ENCODE data around the gene ZNF823. TPM values are rescaled to one million over a fixed set of nuclear protein-coding genes. Genes with fewer than 3 reads are reported as not detected.

The ZNF823 gene
- total and polyA plus RNA-seq, 9 of the 15 experiments (the other 6 are each of a cell fraction or from before 2014, with no cell fraction given), result 4.0 to 13.4 (median 6.1) TPM

DNA sequence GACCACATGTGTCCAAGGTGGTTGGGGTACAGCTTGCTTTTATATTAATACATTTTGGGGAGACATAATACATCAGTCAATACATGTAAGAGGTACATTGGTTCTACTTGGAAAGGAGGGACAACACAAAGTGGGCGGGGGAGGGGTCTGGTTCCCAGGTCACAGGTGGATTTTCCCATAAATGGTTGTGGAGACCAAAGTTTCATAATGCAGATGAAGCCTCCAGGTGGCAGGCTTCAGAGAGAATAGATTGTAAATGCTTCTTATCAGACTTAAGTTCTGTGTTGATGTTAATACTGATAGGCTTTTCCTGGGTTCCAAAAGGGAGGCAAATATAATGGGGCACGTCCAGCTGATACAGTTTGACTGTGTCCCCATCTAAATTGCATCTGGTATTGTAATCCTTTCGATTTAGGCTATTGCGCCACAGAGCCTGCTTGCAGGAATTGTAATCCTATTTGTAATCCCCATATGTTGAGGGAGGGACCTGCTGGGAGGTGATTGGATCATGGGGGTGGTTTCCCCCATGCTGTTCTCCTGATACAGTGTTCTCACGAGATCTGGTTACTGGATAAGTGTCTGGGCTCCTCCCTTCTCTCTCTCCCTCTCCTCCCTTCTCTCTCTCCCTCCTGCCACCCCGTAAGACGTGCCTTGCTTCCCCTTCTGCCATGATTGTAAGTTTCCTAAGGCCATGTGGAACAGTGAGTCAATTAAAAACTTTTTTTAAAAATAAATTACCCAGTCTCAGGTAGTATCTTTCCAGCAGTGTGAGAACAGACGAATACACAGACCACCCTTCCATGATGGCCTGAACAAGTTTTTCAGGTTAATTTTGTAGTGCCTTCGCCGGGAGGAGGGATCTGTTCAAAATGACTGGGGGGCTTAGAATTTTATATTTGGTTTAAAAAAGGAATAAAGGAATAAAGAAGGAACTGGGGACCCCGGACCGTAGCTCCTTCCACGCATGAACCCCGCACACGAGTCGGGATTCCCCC is 44.9 kb downstream of the ZNF823 start (continued):
- TF ChIP-seq FIP1L1 (IDR thresholded peaks at IDR 0.05; ENCODE audit: low read depth, low read length, poor library complexity, severe bottlenecking), result no peak
- TF ChIP-seq EP400 (IDR thresholded peaks at IDR 0.05), result peak; percentile 37; the same call in 1 of the 2 replicates
- TF ChIP-seq TAL1 (IDR thresholded peaks at IDR 0.05), result peak; percentile 43; the same call in 1 of the 2 replicates
- TF ChIP-seq NFXL1 (CRISPR knock-in tag; IDR thresholded peaks at IDR 0.05), result no peak
- TF ChIP-seq SNIP1 (IDR thresholded peaks at IDR 0.05; ENCODE audit: low read depth), result no peak
- no peak for TF ChIP-seq PHF8 (IDR thresholded peaks at IDR 0.05; ENCODE audit: borderline replicate concordance, low read length)
- peak; percentile 26; the same call in 1 of the 2 replicates for TF ChIP-seq L3MBTL2 (IDR thresholded peaks at IDR 0.05)
- no peak for TF ChIP-seq ARID2 (IDR thresholded peaks at IDR 0.05)
- peak; percentile 23; the same call in 1 of the 2 replicates for TF ChIP-seq MTA3 (IDR thresholded peaks at IDR 0.05; ENCODE audit: borderline replicate concordance)
- no peak for TF ChIP-seq CTBP1 (IDR thresholded peaks at IDR 0.05; ENCODE audit: borderline replicate concordance)
- TF ChIP-seq SREBF1 (IDR thresholded peaks at IDR 0.05; ENCODE audit: borderline replicate concordance, low read depth, low read length), result no peak
- TF ChIP-seq FOXA3 (CRISPR knock-in tag; conservative IDR thresholded peaks at IDR 0.05 in 1 of 2, IDR thresholded peaks at IDR 0.05 in 1 of 2), result 0 out of 4 replicates have a peak, but pooled peaks of 1 of the 2 experiments have one; percentile 19
- TF ChIP-seq, protein P1, sequence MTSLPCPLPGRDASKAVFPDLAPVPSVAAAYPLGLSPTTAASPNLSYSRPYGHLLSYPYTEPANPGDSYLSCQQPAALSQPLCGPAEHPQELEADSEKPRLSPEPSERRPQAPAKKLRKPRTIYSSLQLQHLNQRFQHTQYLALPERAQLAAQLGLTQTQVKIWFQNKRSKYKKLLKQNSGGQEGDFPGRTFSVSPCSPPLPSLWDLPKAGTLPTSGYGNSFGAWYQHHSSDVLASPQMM (CRISPR knock-in tag; IDR thresholded peaks at IDR 0.05), result no peak
- peak; percentile 34; the same call in 1 of the 2 replicates for TF ChIP-seq SMARCA4 (IDR thresholded peaks at IDR 0.05)
- TF ChIP-seq ZNF77 (CRISPR knock-in tag; IDR thresholded peaks at IDR 0.05), result no peak
- no peak for TF ChIP-seq SP2 (IDR thresholded peaks at IDR 0.05; ENCODE audit: extremely low read depth, low read depth, low read length, poor library complexity, severe bottlenecking)
- TF ChIP-seq, protein P2, sequence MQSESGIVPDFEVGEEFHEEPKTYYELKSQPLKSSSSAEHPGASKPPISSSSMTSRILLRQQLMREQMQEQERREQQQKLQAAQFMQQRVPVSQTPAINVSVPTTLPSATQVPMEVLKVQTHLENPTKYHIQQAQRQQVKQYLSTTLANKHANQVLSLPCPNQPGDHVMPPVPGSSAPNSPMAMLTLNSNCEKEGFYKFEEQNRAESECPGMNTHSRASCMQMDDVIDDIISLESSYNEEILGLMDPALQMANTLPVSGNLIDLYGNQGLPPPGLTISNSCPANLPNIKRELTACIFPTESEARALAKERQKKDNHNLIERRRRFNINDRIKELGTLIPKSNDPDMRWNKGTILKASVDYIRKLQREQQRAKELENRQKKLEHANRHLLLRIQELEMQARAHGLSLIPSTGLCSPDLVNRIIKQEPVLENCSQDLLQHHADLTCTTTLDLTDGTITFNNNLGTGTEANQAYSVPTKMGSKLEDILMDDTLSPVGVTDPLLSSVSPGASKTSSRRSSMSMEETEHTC (IDR thresholded peaks at IDR 0.05), result no peak
- TF ChIP-seq EWSR1 (IDR thresholded peaks at IDR 0.05; ENCODE audit: borderline replicate concordance, low read depth, partially characterized antibody), result no peak
- no peak for TF ChIP-seq ZSCAN29 (IDR thresholded peaks at IDR 0.05)
- peak; percentile 76 for TF ChIP-seq CEBPG (CRISPR knock-in tag; IDR thresholded peaks at IDR 0.05)
- peak in 1 of 2 experiments; percentile 49; a peak in 1 of 4 replicates for TF ChIP-seq CEBPG (tag; conservative IDR thresholded peaks at IDR 0.05 in 1 of 2, IDR thresholded peaks at IDR 0.05 in 1 of 2)
- TF ChIP-seq ADNP (tag; IDR thresholded peaks at IDR 0.05), result no peak
- TF ChIP-seq GATAD2A (IDR thresholded peaks at IDR 0.05), result no peak
- no peak for TF ChIP-seq HIVEP1 (CRISPR knock-in tag; IDR thresholded peaks at IDR 0.05)
- no peak for TF ChIP-seq ZC3H8 (IDR thresholded peaks at IDR 0.05)

Measured in K562 (cell line).